ENCODE data around the gene VWA3A. TPM values are rescaled to one million over a fixed set of nuclear protein-coding genes. Genes with fewer than 3 reads are reported as not detected.

VWA3A gene
- polyA plus RNA-seq, 2 of the 4 experiments (the other 2 are of a cell fraction), result 0.17 TPM; not detected in 1

DNA sequence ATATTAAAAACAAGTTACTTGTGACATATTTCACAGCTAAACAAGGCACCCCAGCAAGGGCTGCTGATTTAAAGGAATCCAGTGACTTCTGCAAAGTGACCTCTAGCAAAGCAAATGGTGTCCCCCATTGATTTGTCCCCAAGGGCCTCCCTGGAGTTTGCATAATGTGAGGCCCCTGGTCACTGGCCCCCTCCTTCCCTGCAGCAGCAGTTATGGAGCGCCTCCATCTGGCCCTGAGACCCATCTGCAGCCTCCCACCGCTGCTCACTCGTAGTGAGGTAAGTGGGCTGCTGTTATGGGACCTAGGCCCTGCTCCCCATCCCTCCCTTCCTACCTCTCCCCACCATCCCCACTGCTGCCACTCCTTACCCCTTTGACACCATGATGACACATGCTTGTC lies 94.2 kb downstream of the VWA3A start:
- peaks cover 10% of the 10 kb centered on the region for H3K4me1 ChIP-seq
- ChIA-PET CTCF (interaction anchor here (1.0 to 5.1 kb wide), 8 partner anchors 10 to 529 kb away, joined by 3 to 109 read pairs (median 20); partner anchors contain the start of gene MOSMO), POLR2A (no interaction called here)
- no peak for TF ChIP-seq RCOR1 (IDR thresholded peaks at IDR 0.05; ENCODE audit: low read depth, low read length)
- TF ChIP-seq, protein P1, sequence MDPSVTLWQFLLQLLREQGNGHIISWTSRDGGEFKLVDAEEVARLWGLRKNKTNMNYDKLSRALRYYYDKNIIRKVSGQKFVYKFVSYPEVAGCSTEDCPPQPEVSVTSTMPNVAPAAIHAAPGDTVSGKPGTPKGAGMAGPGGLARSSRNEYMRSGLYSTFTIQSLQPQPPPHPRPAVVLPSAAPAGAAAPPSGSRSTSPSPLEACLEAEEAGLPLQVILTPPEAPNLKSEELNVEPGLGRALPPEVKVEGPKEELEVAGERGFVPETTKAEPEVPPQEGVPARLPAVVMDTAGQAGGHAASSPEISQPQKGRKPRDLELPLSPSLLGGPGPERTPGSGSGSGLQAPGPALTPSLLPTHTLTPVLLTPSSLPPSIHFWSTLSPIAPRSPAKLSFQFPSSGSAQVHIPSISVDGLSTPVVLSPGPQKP (IDR thresholded peaks at IDR 0.05; ENCODE audit: low read depth, low read length), result no peak
- TF ChIP-seq JUN (IDR thresholded peaks at IDR 0.05), result no peak
- TF ChIP-seq RFX5 (IDR thresholded peaks at IDR 0.05), result no peak
- TF ChIP-seq, protein P2, sequence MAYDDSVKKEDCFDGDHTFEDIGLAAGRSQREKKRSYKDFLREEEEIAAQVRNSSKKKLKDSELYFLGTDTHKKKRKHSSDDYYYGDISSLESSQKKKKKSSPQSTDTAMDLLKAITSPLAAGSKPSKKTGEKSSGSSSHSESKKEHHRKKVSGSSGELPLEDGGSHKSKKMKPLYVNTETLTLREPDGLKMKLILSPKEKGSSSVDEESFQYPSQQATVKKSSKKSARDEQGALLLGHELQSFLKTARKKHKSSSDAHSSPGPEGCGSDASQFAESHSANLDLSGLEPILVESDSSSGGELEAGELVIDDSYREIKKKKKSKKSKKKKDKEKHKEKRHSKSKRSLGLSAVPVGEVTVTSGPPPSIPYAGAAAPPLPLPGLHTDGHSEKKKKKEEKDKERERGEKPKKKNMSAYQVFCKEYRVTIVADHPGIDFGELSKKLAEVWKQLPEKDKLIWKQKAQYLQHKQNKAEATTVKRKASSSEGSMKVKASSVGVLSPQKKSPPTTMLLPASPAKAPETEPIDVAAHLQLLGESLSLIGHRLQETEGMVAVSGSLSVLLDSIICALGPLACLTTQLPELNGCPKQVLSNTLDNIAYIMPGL (CRISPR knock-in tag; IDR thresholded peaks at IDR 0.05; ENCODE audit: borderline replicate concordance), result no peak
- no peak for TF ChIP-seq HOXB13 (CRISPR knock-in tag; IDR thresholded peaks at IDR 0.05; ENCODE audit: low read depth)
- TF ChIP-seq CBX2 (IDR thresholded peaks at IDR 0.05; ENCODE audit: borderline replicate concordance, low read depth), result no peak
- TF ChIP-seq ZNF302 (CRISPR knock-in tag; IDR thresholded peaks at IDR 0.05), result no peak
- no peak for TF ChIP-seq ZFP36 (IDR thresholded peaks at IDR 0.05; ENCODE audit: borderline replicate concordance, partially characterized antibody)
- TF ChIP-seq HOXB5 (CRISPR knock-in tag; IDR thresholded peaks at IDR 0.05), result no peak
- no peak for TF ChIP-seq POLR2A (IDR thresholded peaks at IDR 0.05; ENCODE audit: low read length)
- TF ChIP-seq HOXA7 (CRISPR knock-in tag; IDR thresholded peaks at IDR 0.05), result no peak
- no peak for TF ChIP-seq MAFK (IDR thresholded peaks at IDR 0.05; ENCODE audit: partially characterized antibody)
- TF ChIP-seq EHF (CRISPR knock-in tag; IDR thresholded peaks at IDR 0.05), result no peak
- TF ChIP-seq, protein P3, sequence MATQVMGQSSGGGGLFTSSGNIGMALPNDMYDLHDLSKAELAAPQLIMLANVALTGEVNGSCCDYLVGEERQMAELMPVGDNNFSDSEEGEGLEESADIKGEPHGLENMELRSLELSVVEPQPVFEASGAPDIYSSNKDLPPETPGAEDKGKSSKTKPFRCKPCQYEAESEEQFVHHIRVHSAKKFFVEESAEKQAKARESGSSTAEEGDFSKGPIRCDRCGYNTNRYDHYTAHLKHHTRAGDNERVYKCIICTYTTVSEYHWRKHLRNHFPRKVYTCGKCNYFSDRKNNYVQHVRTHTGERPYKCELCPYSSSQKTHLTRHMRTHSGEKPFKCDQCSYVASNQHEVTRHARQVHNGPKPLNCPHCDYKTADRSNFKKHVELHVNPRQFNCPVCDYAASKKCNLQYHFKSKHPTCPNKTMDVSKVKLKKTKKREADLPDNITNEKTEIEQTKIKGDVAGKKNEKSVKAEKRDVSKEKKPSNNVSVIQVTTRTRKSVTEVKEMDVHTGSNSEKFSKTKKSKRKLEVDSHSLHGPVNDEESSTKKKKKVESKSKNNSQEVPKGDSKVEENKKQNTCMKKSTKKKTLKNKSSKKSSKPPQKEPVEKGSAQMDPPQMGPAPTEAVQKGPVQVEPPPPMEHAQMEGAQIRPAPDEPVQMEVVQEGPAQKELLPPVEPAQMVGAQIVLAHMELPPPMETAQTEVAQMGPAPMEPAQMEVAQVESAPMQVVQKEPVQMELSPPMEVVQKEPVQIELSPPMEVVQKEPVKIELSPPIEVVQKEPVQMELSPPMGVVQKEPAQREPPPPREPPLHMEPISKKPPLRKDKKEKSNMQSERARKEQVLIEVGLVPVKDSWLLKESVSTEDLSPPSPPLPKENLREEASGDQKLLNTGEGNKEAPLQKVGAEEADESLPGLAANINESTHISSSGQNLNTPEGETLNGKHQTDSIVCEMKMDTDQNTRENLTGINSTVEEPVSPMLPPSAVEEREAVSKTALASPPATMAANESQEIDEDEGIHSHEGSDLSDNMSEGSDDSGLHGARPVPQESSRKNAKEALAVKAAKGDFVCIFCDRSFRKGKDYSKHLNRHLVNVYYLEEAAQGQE (IDR thresholded peaks at IDR 0.05), result no peak
- TF ChIP-seq, protein P4, sequence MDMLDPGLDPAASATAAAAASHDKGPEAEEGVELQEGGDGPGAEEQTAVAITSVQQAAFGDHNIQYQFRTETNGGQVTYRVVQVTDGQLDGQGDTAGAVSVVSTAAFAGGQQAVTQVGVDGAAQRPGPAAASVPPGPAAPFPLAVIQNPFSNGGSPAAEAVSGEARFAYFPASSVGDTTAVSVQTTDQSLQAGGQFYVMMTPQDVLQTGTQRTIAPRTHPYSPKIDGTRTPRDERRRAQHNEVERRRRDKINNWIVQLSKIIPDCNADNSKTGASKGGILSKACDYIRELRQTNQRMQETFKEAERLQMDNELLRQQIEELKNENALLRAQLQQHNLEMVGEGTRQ (IDR thresholded peaks at IDR 0.05), result no peak
- no peak for TF ChIP-seq RAD21 (conservative IDR thresholded peaks at IDR 0.05 in 1 of 2, IDR thresholded peaks at IDR 0.05 in 1 of 2)
- no peak for TF ChIP-seq NPAS2 (CRISPR knock-in tag; IDR thresholded peaks at IDR 0.05; ENCODE audit: borderline replicate concordance)
- no peaks in the 10 kb centered on the region for H3K9me3 ChIP-seq
- 53% methylated on average over 3 of the region's 3 CpGs for WGBS (ENCODE audit: missing lambda C conversion rate)
- ATAC-seq (no peak), DNase-seq (ENCODE audit: low read depth in 1 of 2, low spot score in 1 of 2) (peak in 1 of 2 experiments; percentile 48), FAIRE-seq (no peak)
- H3K27ac ChIP-seq, result no peak overlapping the region
- H3K4me2 ChIP-seq, result no peak overlapping the region
- H3K4me3 ChIP-seq, result no peak overlapping the region

DNA sequence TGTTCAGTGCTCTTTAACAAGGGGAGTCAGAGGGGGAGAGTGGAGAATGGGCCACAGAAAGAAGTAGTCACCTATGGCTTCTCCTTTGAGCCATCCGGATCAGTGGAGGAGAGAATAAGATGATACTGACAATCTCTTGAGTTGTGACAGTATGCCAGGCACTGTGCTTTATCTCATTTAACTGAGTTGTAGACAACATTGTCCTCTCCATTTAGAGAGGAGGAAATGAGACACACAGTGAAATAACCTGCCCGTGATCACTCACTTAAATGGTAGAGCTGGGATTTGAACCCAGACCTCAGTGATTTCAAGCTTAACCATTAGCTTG lies 95.9 kb downstream of the VWA3A start:
- POLR2A ChIA-PET, result interaction anchor here (0.6 to 1.0 kb wide), 3 partner anchors 111 to 190 kb away, joined by 3 to 10 read pairs (median 5); no protein-coding TSS in a partner anchor
- WGBS (ENCODE audit: missing lambda C conversion rate), result 71% methylated on average over 2 of the region's 2 CpGs
- Histone ChIP-seq H3K4me1 (peaks cover 10% of the 10 kb centered on the region), H3K9me3 (no peaks in the 10 kb centered on the region), H3K4me2 (peak overlapping the region; percentile 35; the same call in 1 of the 3 replicates), H3K27ac (peak overlapping the region in 1 of 2 experiments; percentile 32; a peak in 2 of 6 replicates), H3K4me3 (no peak overlapping the region)
- FAIRE-seq (no peak), DNase-seq (ENCODE audit: low read depth in 1 of 2, low spot score in 1 of 2) (no peak), ATAC-seq (no peak)
- CTCF ChIA-PET, result interaction anchor here (0.6 to 24.4 kb wide), 59 partner anchors 8 to 595 kb away, joined by 3 to 320 read pairs (median 5); partner anchors contain the start of genes EEF2K, MOSMO, PDZD9 and POLR3E
- TF ChIP-seq HOXB13 (CRISPR knock-in tag; IDR thresholded peaks at IDR 0.05; ENCODE audit: low read depth) (no peak), MAFK (IDR thresholded peaks at IDR 0.05; ENCODE audit: partially characterized antibody) (no peak), JUNB (IDR thresholded peaks at IDR 0.05) (no peak), POLR2A (IDR thresholded peaks at IDR 0.05; ENCODE audit: low read length) (no peak), ESRRA (IDR thresholded peaks at IDR 0.05; ENCODE audit: borderline replicate concordance, low read length) (no peak), ZFP36 (IDR thresholded peaks at IDR 0.05; ENCODE audit: borderline replicate concordance, partially characterized antibody) (no peak), EHF (CRISPR knock-in tag; IDR thresholded peaks at IDR 0.05) (no peak), MAZ (IDR thresholded peaks at IDR 0.05; ENCODE audit: borderline replicate concordance, low read depth, low read length) (no peak), CHD4 (IDR thresholded peaks at IDR 0.05; ENCODE audit: borderline replicate concordance) (no peak), NPAS2 (CRISPR knock-in tag; IDR thresholded peaks at IDR 0.05; ENCODE audit: borderline replicate concordance) (no peak)
- TF ChIP-seq, protein P5, sequence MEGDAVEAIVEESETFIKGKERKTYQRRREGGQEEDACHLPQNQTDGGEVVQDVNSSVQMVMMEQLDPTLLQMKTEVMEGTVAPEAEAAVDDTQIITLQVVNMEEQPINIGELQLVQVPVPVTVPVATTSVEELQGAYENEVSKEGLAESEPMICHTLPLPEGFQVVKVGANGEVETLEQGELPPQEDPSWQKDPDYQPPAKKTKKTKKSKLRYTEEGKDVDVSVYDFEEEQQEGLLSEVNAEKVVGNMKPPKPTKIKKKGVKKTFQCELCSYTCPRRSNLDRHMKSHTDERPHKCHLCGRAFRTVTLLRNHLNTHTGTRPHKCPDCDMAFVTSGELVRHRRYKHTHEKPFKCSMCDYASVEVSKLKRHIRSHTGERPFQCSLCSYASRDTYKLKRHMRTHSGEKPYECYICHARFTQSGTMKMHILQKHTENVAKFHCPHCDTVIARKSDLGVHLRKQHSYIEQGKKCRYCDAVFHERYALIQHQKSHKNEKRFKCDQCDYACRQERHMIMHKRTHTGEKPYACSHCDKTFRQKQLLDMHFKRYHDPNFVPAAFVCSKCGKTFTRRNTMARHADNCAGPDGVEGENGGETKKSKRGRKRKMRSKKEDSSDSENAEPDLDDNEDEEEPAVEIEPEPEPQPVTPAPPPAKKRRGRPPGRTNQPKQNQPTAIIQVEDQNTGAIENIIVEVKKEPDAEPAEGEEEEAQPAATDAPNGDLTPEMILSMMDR (IDR thresholded peaks at IDR 0.05), result no peak
- TF ChIP-seq, protein P6, sequence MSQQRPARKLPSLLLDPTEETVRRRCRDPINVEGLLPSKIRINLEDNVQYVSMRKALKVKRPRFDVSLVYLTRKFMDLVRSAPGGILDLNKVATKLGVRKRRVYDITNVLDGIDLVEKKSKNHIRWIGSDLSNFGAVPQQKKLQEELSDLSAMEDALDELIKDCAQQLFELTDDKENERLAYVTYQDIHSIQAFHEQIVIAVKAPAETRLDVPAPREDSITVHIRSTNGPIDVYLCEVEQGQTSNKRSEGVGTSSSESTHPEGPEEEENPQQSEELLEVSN (IDR thresholded peaks at IDR 0.05; ENCODE audit: borderline replicate concordance, low read depth), result no peak
- TF ChIP-seq, protein P7, sequence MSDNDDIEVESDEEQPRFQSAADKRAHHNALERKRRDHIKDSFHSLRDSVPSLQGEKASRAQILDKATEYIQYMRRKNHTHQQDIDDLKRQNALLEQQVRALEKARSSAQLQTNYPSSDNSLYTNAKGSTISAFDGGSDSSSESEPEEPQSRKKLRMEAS (IDR thresholded peaks at IDR 0.05), result no peak

All from A549 (cell line).